Fibroblast of peridontal ligament (primary cell): Measurements from ENCODE around the gene SLC8A1.

Experiments
- DNase-seq: peaks from one replicate; pipeline ENCODE4 v3.0.0-alpha.2; 2010; ENCODE audit errors: extremely low read depth

The SLC8A1 gene

DNA sequence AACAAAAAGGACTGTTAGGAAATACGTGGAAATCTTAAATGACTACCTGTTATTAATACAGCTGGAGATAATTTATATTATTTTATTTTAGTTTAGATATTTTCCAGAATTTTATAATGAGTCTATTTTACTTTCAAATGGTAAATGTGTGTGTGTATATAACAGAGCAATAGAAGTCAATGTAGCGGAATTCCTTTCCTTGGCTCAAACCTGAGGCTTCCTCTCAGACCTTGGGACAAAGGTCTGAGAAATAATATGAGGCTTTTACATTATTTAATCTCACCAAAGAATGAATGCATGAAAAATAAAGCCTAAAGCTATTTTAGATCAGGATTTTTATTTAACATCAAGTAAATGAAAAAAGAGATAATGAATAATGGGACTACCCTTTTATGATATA lies 65.7 kb downstream of the SLC8A1 start:
- DNase-seq: no peak

- DNase-seq: peak; percentile 94
Measured at GRCh38 chr2:40384714-40385113, 67.2 kb downstream of the SLC8A1 start.

DNA sequence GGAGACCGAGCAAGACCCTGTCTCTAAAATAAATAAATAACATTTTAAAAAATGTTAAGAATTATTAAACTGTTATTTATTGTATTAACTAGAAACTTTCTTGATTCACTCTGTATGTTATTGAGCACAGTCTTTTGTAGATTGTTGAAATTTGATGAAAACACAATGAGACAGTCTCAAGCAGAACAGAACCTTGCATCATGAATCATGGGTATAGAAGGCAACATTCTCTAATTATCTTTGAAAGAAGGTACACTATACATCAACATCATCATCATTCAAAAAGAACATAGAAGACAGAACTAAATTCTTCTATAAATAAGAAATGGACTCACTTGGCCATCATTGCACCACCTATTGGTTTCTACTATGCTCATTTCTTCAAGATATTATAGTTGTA lies 67.7 kb downstream of the SLC8A1 start:
- DNase-seq: no peak

- DNase-seq: no peak
Measured at GRCh38 chr2:40380721-40381120, 71.2 kb downstream of the SLC8A1 start.

DNA sequence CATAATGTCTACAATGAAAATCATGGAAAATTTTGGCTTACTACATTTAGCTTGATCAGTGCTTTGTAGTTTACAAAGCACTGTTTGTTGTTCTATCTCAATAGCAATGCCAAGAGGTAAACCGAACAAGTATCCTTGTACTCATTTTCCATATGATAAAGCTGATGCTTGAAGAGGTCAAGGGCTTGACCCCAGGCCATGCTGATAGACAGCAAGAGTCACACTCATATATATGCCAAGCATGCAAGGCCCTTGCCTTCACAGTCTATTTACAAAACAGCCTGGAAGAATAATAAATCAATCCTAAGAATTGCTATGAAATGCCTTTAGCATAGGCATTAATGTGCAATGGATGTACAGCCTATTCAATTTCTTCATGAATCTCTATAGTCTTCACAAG lies 71.8 kb downstream of the SLC8A1 start:
- DNase-seq: no peak

- no peak for DNase-seq
Measured at GRCh38 chr2:40374543-40375240, 77.2 kb downstream of the SLC8A1 start.

DNA sequence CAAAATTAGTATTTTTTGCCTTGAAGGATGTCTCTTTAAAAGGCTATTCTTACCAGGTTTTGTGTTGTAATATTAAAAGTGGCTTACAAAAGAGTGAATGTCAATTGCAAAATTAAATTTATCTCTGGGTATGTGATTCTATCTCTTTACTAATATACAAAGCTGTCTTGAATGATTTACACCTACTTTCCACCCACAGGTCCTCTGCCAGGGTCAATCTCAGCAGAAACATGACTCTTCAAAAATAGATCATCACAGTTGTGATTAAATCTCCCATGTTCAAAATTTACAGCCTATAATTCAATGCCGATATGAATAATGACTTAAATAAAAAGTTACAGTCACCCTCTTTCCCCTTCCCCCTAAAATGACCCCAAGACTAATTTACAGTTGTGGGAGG lies 78.8 kb downstream of the SLC8A1 start:
- no peak for DNase-seq

- peak; percentile 59 for DNase-seq
Measured at GRCh38 chr2:40372283-40372985, 79.5 kb downstream of the SLC8A1 start.

- DNase-seq: peak; percentile 87
Measured at GRCh38 chr2:40371525-40372282, 80.2 kb downstream of the SLC8A1 start.

GRCh38 chr2:40370007-40370395 lies 81.9 kb downstream of the SLC8A1 start:
- DNase-seq: peak; percentile 72

DNA sequence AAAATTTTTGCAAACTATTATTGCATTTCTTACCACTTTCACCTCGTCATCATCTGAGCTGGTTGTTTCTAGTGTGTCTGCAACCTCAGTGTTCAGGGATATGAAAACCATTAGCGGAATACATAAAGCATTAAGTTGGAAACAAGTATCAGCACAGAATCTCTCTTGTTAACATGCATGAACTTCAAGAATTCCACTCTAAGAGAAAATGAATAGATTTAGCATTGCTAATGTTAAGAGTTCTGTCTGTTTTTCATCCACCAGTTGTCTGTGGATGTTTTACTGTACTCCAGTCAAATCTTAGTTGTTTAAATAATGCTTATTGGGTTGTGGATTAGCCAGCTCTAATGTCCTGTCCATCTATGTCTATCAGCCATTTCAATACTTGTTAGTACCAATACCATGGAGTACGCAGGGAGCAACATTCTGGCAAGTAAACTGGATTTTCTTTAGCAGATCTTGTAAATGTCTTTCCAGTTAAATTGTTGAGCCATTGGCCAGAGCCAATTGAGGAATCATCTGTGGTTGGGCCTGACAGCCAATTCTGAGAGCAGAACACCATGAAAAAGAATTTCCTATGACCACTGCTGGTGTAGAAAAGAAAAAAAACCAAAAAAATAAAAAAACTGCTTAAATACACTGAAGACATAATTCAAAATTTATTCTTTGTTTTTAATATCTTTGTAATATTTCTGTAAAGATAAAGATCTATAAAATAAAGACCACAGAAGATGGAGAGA lies 82.5 kb downstream of the SLC8A1 start:
- peak; percentile 81 for DNase-seq

- peak; percentile 63 for DNase-seq
Measured at GRCh38 chr2:40367652-40368051, 84.2 kb downstream of the SLC8A1 start.

- DNase-seq: no peak
Measured at GRCh38 chr2:40367032-40367431, 84.9 kb downstream of the SLC8A1 start.

GRCh38 chr2:40364151-40364874 lies 87.6 kb downstream of the SLC8A1 start:
- peak; percentile 74 for DNase-seq

DNA sequence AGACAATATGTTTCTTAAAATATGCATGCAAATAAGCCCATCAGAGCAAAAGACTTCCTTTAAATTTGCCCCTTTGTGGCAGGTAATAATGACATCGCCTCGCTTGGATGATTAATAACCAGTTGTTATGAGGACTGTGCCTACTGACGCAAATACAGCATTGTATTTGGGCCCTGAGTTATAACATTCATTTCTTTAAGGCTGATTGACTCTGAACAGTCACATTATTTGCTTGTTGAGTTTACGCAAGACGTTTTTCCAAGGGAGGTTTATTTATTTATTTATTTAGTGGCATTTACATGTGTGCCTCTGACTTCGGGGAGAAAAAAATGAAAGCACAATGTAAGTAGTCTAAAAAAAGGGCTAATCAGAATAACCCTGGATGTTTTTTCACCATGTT lies 88.3 kb downstream of the SLC8A1 start:
- DNase-seq: peak; percentile 44

GRCh38 chr2:40363231-40363630 lies 88.7 kb downstream of the SLC8A1 start:
- DNase-seq: peak; percentile 37

DNA sequence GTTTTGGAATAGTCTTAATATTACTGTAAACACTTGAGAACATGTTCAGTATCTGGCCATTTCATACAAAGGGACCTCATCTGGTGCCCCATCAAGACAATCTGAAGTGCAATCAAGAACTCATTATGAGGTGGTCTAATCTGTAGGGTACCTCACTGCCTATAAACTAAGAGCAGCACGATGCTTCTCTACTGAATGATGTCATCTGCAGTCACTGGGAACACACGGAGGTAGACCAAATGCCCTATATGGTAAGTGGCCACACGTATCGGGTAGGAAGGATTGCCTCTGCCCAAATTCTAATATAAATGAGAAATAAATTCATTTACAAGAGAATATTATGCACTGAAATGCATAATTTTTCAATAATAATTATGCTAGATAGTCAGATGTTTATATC lies 90.4 kb downstream of the SLC8A1 start:
- DNase-seq: no peak

GRCh38 chr2:40360652-40361051 lies 91.2 kb downstream of the SLC8A1 start:
- DNase-seq: peak; percentile 43

DNA sequence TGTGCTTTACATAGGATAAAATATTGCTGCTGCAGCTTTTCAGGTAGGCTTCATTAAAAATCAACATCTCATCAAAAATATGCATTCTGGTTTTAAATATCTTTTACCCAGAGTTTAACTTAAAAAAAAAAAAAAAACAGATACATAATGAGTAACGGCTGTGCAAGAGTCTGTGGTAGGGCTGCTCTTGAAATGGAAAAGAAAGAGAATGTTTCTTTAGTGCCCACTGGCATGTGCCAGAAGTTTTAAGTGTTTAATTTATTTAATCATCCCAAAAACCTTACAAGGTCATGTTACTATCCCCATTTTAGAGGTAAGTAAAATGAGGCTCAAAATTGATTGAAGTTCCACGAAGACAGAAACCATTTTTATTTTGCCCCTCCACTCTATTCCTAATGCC lies 92.1 kb downstream of the SLC8A1 start:
- peak; percentile 61 for DNase-seq

DNA sequence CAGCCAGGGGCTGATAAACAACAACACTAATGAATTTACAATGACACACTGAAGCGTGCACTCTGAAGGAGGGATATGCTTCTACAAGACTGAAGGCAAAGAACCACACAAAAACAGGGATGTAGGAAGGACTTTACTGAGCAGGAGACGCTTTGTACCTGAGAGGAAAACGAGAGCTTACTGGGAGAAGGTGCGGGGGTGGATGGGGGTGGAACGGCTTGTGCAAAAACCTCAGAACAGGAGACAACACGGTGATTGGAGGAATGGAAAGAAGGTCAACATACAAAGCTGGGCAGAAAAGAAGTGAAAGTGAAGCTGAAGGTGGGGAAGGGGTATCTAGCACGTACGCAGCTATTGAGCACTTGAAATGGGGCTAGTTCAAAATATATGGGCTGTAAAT lies 93.1 kb downstream of the SLC8A1 start:
- no peak for DNase-seq

DNA sequence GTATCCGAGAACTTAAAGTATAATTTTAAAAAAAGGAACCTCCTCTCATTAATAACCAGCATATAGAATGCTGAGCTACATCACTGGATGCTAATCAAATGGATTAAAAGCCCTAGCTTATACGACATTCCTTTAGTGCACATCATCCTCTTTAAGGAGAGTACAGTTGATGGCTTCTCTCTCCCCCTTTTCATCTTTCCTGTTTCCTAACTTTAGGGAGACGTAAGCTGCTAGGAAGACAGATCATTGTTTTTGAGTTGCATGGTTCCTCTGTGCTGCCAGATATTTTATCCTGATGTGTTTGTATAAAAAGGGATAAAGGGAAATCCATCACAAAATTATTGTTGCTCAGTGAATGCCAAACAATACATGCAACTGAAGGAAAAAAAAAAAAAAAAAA lies 94.2 kb downstream of the SLC8A1 start:
- DNase-seq: no peak
